Measurements from ENCODE around the gene GPR55.

DNA sequence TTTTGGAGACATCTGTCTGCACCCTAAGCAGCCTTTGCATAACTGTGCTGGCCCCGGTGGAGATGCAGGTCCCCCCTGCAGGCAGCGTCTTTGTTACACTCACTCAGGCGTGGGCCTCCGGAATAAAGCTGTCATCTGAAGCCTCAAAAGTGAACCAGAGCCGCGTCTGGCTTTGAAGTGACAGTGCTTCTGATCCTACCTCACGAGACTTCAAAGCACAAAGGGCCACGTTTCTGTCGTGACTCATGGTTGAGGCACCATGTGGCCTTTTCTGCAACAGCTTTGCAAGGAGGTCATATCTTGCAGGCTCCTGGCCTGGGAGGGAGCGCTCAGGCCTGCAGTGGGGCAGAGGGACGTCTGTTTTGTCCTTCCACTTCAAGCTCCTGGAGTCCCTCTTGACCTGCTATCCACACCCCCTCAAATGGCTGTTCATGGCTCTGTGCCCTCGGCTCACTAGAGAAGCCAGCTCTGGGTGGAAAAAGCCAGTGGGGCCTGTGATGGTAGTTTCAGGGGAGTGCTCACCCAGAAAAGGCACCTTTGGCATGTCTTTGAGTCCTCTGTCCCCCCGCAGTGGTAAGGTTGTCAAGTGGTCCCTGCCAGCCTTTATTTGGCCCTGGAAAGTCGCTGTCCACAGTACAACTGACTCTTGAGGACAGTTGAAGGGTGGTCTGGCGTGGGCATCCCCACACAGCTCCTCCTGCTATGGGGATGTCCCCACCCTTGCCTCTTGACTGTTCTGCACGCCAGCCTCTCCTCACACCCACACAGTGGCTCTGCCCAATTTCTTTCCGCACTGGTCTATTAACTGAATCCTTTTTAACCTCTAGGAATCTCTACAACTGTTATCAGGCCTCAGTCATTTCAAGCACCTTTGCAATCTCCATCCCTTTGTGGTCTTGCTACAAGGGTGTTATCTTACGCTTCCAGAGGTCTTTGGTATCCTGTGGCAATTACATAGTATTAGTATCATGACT is 19.3 kb downstream of the GPR55 start:
- TF ChIP-seq GABPA (IDR thresholded peaks at IDR 0.05; ENCODE audit: low read depth) = no peak
- TF ChIP-seq, protein P1, sequence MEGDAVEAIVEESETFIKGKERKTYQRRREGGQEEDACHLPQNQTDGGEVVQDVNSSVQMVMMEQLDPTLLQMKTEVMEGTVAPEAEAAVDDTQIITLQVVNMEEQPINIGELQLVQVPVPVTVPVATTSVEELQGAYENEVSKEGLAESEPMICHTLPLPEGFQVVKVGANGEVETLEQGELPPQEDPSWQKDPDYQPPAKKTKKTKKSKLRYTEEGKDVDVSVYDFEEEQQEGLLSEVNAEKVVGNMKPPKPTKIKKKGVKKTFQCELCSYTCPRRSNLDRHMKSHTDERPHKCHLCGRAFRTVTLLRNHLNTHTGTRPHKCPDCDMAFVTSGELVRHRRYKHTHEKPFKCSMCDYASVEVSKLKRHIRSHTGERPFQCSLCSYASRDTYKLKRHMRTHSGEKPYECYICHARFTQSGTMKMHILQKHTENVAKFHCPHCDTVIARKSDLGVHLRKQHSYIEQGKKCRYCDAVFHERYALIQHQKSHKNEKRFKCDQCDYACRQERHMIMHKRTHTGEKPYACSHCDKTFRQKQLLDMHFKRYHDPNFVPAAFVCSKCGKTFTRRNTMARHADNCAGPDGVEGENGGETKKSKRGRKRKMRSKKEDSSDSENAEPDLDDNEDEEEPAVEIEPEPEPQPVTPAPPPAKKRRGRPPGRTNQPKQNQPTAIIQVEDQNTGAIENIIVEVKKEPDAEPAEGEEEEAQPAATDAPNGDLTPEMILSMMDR (IDR thresholded peaks at IDR 0.05; ENCODE audit: insufficient read depth, low read length) = no peak
- TF ChIP-seq, protein P2, sequence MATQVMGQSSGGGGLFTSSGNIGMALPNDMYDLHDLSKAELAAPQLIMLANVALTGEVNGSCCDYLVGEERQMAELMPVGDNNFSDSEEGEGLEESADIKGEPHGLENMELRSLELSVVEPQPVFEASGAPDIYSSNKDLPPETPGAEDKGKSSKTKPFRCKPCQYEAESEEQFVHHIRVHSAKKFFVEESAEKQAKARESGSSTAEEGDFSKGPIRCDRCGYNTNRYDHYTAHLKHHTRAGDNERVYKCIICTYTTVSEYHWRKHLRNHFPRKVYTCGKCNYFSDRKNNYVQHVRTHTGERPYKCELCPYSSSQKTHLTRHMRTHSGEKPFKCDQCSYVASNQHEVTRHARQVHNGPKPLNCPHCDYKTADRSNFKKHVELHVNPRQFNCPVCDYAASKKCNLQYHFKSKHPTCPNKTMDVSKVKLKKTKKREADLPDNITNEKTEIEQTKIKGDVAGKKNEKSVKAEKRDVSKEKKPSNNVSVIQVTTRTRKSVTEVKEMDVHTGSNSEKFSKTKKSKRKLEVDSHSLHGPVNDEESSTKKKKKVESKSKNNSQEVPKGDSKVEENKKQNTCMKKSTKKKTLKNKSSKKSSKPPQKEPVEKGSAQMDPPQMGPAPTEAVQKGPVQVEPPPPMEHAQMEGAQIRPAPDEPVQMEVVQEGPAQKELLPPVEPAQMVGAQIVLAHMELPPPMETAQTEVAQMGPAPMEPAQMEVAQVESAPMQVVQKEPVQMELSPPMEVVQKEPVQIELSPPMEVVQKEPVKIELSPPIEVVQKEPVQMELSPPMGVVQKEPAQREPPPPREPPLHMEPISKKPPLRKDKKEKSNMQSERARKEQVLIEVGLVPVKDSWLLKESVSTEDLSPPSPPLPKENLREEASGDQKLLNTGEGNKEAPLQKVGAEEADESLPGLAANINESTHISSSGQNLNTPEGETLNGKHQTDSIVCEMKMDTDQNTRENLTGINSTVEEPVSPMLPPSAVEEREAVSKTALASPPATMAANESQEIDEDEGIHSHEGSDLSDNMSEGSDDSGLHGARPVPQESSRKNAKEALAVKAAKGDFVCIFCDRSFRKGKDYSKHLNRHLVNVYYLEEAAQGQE (IDR thresholded peaks at IDR 0.05; ENCODE audit: insufficient replicate concordance, low read depth) = no peak

All from HL-60 (cell line).